Right atrium auricular region (tissue), 2 donors: ENCODE results near the gene ICA1. TPM values are rescaled to one million over a fixed set of nuclear protein-coding genes. Genes with fewer than 3 reads are reported as not detected.

Experiments used
- DNase-seq: peaks from one replicate; pipeline ENCODE4 v3.0.0-alpha.2; 2019; ENCODE audit warnings: low spot score
- H3K27ac ChIP-seq, 2 donors: fragments of 200-600 bp; sonication (generic); 1 replicate in 1 of 2; 2 replicates in 1 of 2; pipeline ENCODE4 v1.5.1; 2016 to 2019
- H3K27me3 ChIP-seq, 2 donors: fragments of 200-600 bp; sonication (generic); one replicate each; pipeline versions ENCODE4 v1.5.1 to v1.6.0; 2017 to 2019
- H3K36me3 ChIP-seq: fragments of 200-600 bp; sonication (generic); one replicate; pipeline ENCODE4 v1.5.1; 2016
- H3K4me1 ChIP-seq, 2 donors: fragments of 200-600 bp; sonication (generic); one replicate each; pipeline versions ENCODE4 v1.5.1 to v1.6.0; 2017 to 2019
- H3K4me3 ChIP-seq, 2 donors: fragments of 200-600 bp; sonication (generic); 1 replicate in 1 of 2; 2 replicates in 1 of 2; pipeline ENCODE4 v1.5.1; 2017 to 2019; ENCODE audit warnings: mild to moderate bottlenecking in 1 of 2, moderate library complexity in 1 of 2
- H3K9me3 ChIP-seq, 2 donors: fragments of 200-600 bp; sonication (generic); one replicate each; pipeline ENCODE4 v1.5.1; 2019
- total RNA-seq, 2 donors: library from RNA; depleted of rRNA; stranded (reverse); fragments of >200 nt; gene quantifications; one replicate each; pipeline ENCODE4 v1.1.0, GENCODE V29; 2016
- TF ChIP-seq, protein P1 (sequence below), 2 donors: fragments of 200-600 bp; sonication (generic); IDR thresholded peaks; one replicate each; pipeline ENCODE4 v1.5.1; 2019; ENCODE audit warnings: antibody characterized with exemption in 2 of 2

ICA1 gene
- total RNA-seq, 2 donors from 2014 or later: 39.4 to 51.8 TPM

DNA sequence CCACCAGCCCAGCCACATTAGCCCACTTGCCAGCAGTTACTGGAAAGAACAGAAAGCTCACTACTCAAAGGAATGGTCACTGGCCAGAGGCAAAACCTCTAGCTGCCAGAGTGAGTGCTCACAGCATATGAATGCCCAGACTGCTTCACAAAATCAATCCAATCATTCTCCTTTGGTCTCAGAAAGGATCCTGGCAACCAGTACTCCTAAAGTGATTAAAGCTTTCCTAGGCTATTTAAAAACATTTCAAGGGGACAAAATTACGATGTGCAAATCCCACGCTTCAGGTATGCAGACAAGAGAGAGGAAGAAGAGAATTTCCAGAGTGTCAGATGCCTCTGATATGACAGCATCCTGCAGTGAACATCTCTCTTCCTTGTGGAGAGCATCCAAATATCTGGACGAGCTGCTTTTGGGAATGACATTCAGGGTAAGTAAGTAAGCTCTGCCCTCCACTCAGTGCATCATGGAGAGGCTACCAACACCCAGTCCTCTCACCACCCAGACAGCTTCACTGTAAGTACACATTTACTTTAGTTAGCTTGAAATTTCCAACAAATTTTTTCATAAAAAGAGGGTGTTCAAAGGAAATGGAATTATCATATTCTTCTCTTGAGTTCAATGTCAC is 25.1 kb downstream of the ICA1 start:
- Histone ChIP-seq H3K4me3 (no peak overlapping the region), H3K27ac (peak overlapping the region in 1 of 2 donors; percentile 72), H3K36me3 (no peaks in the 10 kb centered on the region), H3K4me1 (peaks cover 0 to 19% of the 10 kb centered on the region in 2 donors), H3K9me3 (no peaks in the 10 kb centered on the region), H3K27me3 (no peaks in the 10 kb centered on the region)
- TF ChIP-seq, protein P1, sequence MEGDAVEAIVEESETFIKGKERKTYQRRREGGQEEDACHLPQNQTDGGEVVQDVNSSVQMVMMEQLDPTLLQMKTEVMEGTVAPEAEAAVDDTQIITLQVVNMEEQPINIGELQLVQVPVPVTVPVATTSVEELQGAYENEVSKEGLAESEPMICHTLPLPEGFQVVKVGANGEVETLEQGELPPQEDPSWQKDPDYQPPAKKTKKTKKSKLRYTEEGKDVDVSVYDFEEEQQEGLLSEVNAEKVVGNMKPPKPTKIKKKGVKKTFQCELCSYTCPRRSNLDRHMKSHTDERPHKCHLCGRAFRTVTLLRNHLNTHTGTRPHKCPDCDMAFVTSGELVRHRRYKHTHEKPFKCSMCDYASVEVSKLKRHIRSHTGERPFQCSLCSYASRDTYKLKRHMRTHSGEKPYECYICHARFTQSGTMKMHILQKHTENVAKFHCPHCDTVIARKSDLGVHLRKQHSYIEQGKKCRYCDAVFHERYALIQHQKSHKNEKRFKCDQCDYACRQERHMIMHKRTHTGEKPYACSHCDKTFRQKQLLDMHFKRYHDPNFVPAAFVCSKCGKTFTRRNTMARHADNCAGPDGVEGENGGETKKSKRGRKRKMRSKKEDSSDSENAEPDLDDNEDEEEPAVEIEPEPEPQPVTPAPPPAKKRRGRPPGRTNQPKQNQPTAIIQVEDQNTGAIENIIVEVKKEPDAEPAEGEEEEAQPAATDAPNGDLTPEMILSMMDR (IDR thresholded peaks at IDR 0.05): no peak
- no peak for DNase-seq

DNA sequence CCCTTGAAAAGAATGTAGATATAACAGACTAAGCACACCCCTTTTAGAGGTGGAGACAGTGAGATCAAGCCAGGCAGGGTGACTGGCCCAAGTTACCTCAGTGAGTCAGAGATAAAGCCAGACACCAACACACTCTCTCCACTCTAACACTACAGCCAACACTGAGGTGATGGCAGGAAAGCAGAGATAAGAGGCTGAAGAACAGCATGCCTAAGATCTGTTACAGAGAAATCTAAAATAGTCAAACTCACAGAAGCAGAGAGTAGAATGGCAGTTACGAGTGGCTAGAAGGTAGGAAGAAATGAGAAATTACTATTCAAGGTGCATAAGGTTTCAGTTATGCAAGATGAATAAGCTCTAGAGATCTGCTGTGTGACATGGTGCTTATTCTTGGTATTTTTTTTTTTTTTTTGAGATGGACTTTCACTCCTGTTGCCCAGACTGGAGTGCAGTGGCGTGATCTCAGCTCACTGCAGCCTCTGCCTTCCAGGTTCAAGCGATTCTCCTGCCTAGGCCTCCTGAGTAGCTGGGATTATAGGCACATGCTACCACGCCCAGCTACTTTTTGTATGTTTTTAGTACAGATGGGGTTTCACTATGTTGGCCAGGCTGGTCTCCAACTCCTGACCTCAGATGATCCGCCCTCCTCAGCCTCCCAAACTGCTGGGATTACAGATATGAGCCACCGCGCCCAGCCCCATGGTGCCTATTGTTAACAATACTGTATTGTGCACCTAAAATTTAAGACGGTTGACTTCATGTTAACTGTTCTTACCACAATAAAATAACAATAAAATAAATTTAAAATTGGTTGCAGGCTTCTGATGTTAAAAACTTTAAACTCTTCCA is 28.7 kb downstream of the ICA1 start:
- peak overlapping the region; percentile 33 to 78 for H3K27ac ChIP-seq
- H3K36me3 ChIP-seq: no peaks in the 10 kb centered on the region
- TF ChIP-seq, protein P1 (IDR thresholded peaks at IDR 0.05): no peak
- H3K4me3 ChIP-seq: no peak overlapping the region
- peaks cover 0 to 26% of the 10 kb centered on the region in 2 donors for H3K4me1 ChIP-seq
- DNase-seq: no peak
- no peaks in the 10 kb centered on the region for H3K9me3 ChIP-seq
- H3K27me3 ChIP-seq: no peaks in the 10 kb centered on the region

DNA sequence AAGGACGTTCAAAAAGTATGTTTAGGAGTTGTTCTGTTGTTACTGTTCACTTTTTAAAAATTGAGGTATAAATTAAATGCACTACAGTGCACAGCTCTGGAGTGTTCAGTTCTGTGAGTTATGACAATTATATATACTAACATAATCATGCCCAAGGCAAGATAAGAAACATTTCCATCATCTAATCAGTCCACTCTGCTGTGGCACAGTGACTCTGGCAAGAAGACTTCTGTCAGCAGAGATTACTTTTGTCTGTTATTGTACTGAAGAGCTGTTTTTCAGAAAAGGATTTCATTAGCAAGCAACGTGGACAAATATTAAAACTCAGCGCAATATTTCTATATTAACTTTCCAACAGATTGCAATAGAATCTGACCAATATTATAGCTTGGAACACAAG is 32.0 kb downstream of the ICA1 start:
- Histone ChIP-seq H3K36me3 (no peaks in the 10 kb centered on the region), H3K27me3 (no peaks in the 10 kb centered on the region), H3K9me3 (no peaks in the 10 kb centered on the region), H3K27ac (no peak overlapping the region), H3K4me3 (no peak overlapping the region), H3K4me1 (peaks cover 0 to 22% of the 10 kb centered on the region in 2 donors)
- TF ChIP-seq, protein P1 (IDR thresholded peaks at IDR 0.05): no peak
- no peak for DNase-seq

DNA sequence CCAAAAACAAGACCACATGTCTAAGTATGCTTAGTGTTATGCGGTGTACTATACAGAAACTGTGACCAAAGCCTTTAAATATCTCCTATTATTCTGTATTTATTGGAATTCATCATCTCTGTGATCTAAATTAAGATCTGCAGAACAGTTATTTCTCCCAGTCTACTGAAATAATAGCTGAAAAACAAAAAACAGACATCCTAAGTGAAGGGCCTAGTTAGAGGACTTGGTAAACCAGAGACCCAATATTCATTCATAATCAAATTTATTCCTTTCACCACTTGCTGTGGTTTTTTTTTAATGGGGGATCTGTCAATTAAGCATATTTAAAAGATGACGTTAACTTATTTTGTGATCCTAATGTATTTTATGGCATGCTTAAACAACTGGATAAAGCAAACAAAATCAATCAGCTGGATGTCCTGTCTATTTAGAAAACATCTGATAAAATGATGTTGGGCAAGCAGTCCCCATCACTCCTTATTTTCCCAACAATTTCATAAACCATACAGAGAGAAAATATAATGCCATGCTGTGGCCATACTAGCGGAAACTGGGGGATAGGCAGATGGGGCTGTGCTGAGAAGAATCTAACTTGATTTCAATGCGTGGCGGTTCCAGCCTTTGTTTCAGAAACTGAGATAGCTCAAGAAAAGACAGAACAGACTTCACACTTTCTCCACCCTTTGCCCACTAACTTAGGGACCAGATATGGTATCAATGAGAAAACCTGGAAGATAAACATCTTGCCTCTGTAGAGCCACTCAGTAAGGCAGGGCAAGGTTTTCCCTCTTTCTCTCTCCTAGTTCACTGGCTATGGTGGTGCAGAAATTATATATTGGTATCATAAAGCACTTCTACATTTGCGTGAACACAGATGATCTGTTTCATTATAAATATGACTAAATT is 32.9 kb downstream of the ICA1 start:
- TF ChIP-seq, protein P1 (IDR thresholded peaks at IDR 0.05): no peak
- no peak for DNase-seq
- no peaks in the 10 kb centered on the region for H3K36me3 ChIP-seq
- H3K27me3 ChIP-seq: no peaks in the 10 kb centered on the region
- no peak overlapping the region for H3K4me3 ChIP-seq
- H3K9me3 ChIP-seq: no peaks in the 10 kb centered on the region
- H3K27ac ChIP-seq: no peak overlapping the region
- H3K4me1 ChIP-seq: peaks cover 0 to 22% of the 10 kb centered on the region in 2 donors

DNA sequence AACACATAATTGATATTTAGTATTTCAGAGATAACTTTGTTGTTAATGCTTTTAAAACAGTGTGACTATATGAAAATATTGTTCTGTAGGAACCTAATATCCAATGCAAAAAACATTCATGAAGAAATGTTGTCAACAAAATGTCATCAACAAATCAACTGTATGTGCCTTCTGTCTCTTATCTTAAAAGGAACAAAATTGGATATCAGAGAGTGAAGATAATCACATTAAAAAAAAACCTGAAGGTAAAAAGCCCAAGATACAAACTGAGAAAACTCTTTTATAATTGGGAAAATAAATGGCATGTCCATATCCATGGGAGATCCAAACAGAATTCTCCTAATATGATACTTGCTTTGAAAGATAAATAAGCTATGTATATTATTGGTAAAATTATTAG is 33.9 kb downstream of the ICA1 start:
- TF ChIP-seq, protein P1 (IDR thresholded peaks at IDR 0.05): no peak
- Histone ChIP-seq H3K4me3 (no peak overlapping the region), H3K27ac (no peak overlapping the region), H3K27me3 (no peaks in the 10 kb centered on the region), H3K36me3 (no peaks in the 10 kb centered on the region), H3K4me1 (peaks cover 0 to 22% of the 10 kb centered on the region in 2 donors), H3K9me3 (no peaks in the 10 kb centered on the region)
- no peak for DNase-seq
